Motor neuron (in vitro differentiated cells): ENCODE data around the gene NEK10. TPM values are rescaled to one million over a fixed set of nuclear protein-coding genes. Genes with fewer than 3 reads are reported as not detected.

Source experiments
- ATAC-seq, 8 experiments: fragments of 200-7000 bp; cut with Tn5 transposase; replicated peaks in 6 of 8; 2 replicates each; pipeline ENCODE4 v1.8.0; 2021; ENCODE audit warnings: mild to moderate bottlenecking in 8 of 8, moderate library complexity in 8 of 8
- H3K27ac ChIP-seq, 2 donors: fragments of 250-450 bp; sonication (Bioruptor Pico); 2 replicates each; pipeline ENCODE4 v1.9.0; 2021; ENCODE audit warnings: antibody characterized with exemption in 2 of 2, mild to moderate bottlenecking in 2 of 2, moderate library complexity in 1 of 2
- H3K4me1 ChIP-seq, 2 donors: fragments of 250-450 bp; sonication (Bioruptor Pico); replicated peaks in 1 of 2; 2 replicates each; pipeline ENCODE4 v1.6.1; 2021; ENCODE audit warnings: antibody characterized with exemption in 2 of 2, mild to moderate bottlenecking in 2 of 2, moderate library complexity in 1 of 2
- H3K4me3 ChIP-seq, 5 donors: fragments of 250-450 bp; sonication (Bioruptor Pico); 2 replicates each; pipeline ENCODE4 v1.9.0; 2021; ENCODE audit warnings: antibody characterized with exemption in 5 of 5, mild to moderate bottlenecking in 5 of 5, moderate library complexity in 4 of 5
- WGBS, 10 experiments: fragments of 450-650 bp; shearing (Covaris generic); methylation state at CpG; one replicate each; pipeline ENCODE4 v1.0.0; 2022; 5-methylcytosine and 5-hydroxymethylcytosine counted together
- in situ Hi-C, 9 experiments: fragments of 400-800 bp; cut with MboI; loops; one replicate each; pipeline ENCODE4 v1.15.0; 2021; ENCODE audit warnings: low sequenced_read_pairs in 9 of 9, low pct_unique_long_range_greater_than_20kb in 2 of 9; ENCODE audit not compliant: unreplicated experiment in 9 of 9
- total RNA-seq, 8 experiments: library from RNA; unstranded; fragments of 300-600 nt; gene quantifications; 2 replicates each; pipeline versions ENCODE4 v1.2.3 to v1.2.4, GENCODE V29; 2022

Gene NEK10
- total RNA-seq, 8 experiments from 2014 or later: 1.5 to 18.8 (median 5.1) TPM

DNA sequence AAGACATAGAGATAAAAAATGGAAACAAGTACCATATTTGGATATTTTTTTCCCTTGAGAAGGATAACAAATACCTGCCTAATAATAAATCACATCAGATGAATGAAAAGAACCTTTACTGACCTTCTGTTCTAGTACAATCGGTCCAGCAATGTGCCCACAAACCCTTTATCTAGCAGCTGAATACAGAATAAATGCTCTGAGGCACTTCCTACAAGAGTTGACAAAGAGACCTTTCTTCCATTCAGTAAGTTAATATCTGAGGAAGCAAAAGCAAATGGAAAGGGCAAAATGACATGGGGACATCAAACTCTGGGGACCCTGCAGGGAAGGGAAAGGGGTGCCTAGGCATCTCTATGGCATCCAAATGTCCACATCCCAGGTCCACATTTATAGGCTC lies 115.8 kb downstream of the NEK10 start:
- ATAC-seq: peak in 1 of 8 experiments; percentile 31
- Histone ChIP-seq H3K27ac (no peak overlapping the region), H3K4me3 (no peak overlapping the region), H3K4me1 (no peaks in the 10 kb centered on the region)
- 0 to 50% (median 17%) methylated on average over 1 of the region's 1 CpG; no CpG with 5 or more reads in 4 of the 10 experiments for WGBS, 10 experiments
- in situ Hi-C loops: loop anchor here in 1 of 9 experiments (10.0 kb wide), 1 partner anchor 119 kb away; no protein-coding TSS in a partner anchor

DNA sequence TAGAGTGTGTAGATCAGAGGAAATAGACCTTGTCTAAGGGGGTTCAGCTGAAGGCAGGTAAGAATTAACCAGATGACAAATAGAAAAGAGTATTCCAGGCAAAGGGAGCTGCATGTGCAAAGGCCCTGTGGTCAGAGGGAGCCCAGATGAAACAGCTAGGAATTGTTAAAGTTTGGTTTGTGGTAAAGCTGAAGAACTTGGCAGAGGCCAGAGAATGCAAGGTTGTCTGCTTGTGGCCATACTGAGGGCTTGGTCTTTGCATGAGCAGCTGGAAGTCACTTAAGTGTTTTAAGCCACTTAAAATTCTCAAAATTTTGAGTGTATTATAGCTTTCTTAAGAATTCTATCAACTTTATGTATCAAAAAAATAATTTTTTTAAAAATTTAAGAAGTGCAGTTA lies 116.5 kb downstream of the NEK10 start:
- ATAC-seq: no peak
- in situ Hi-C loops: loop anchor here in 1 of 9 experiments (10.0 kb wide), 1 partner anchor 118 kb away; no protein-coding TSS in a partner anchor

GRCh38 chr3:27244374-27244773 lies 124.8 kb downstream of the NEK10 start:
- ATAC-seq: no peak
- H3K4me3 ChIP-seq: no peak overlapping the region
- H3K4me1 ChIP-seq: no peaks in the 10 kb centered on the region
- in situ Hi-C loops: no loop called here
- WGBS, 10 experiments: 0 to 100% (median 63%) methylated on average over 1 of the region's 2 CpGs; no CpG with 5 or more reads in 4 of the 10 experiments
- H3K27ac ChIP-seq: no peak overlapping the region

More for the DNA sequence above, 116.5 kb downstream of the NEK10 start:
- H3K27ac ChIP-seq: no peak overlapping the region
- H3K4me1 ChIP-seq: no peaks in the 10 kb centered on the region
- H3K4me3 ChIP-seq: no peak overlapping the region

- Histone ChIP-seq H3K4me1 (no peaks in the 10 kb centered on the region), H3K27ac (no peak overlapping the region), H3K4me3 (no peak overlapping the region)
- ATAC-seq: no peak
- in situ Hi-C loops: no loop called here
Measured at GRCh38 chr3:27239951-27240350, 129.2 kb downstream of the NEK10 start.

- H3K4me1 ChIP-seq: no peaks in the 10 kb centered on the region
- ATAC-seq: no peak
- 86 to 92% methylated on average over 1 to 2 of the region's 2 CpGs; no CpG with 5 or more reads in 8 of the 10 experiments for WGBS, 10 experiments
- no peak overlapping the region for H3K27ac ChIP-seq
- no peak overlapping the region for H3K4me3 ChIP-seq
- in situ Hi-C loops: no loop called here
Measured at GRCh38 chr3:27228805-27229204, 140.4 kb downstream of the NEK10 start.

- ATAC-seq: no peak
- H3K4me3 ChIP-seq: no peak overlapping the region
- WGBS, 10 experiments: 0 to 100% (median 79%) methylated on average over 1 to 3 of the region's 3 CpGs
- in situ Hi-C loops: no loop called here
- no peak overlapping the region for H3K27ac ChIP-seq
- no peaks in the 10 kb centered on the region for H3K4me1 ChIP-seq
Measured at GRCh38 chr3:27224197-27224596, 145.0 kb downstream of the NEK10 start.

GRCh38 chr3:27221264-27221932 lies 147.8 kb downstream of the NEK10 start:
- in situ Hi-C loops: no loop called here
- ATAC-seq: no peak
- H3K4me3 ChIP-seq: no peak overlapping the region
- H3K27ac ChIP-seq: no peak overlapping the region
- 75 to 100% (median 100%) methylated on average over 1 of the region's 1 CpG; no CpG with 5 or more reads in 4 of the 10 experiments for WGBS, 10 experiments
- H3K4me1 ChIP-seq: no peaks in the 10 kb centered on the region

DNA sequence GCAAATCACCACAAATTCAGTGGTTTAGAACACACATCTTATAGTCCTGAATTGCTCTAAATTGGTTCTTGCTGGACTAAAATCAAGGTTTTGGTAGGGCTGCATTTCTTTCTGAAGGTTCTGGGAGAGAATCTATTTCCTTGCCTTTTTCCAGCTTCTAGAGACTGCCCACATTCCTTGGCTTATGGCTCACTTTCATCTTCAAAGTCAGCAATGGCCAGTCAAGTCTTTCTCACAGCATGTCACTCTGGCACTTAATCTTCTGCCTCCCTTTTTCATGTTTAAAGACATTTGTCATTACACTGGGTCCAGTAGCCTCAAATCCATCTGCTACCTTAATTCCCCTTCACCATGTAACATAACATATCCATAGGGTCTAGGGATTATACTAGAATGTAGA lies 149.0 kb downstream of the NEK10 start:
- Histone ChIP-seq H3K4me1 (no peaks in the 10 kb centered on the region), H3K4me3 (no peak overlapping the region), H3K27ac (no peak overlapping the region)
- no peak for ATAC-seq
- in situ Hi-C loops: no loop called here

DNA sequence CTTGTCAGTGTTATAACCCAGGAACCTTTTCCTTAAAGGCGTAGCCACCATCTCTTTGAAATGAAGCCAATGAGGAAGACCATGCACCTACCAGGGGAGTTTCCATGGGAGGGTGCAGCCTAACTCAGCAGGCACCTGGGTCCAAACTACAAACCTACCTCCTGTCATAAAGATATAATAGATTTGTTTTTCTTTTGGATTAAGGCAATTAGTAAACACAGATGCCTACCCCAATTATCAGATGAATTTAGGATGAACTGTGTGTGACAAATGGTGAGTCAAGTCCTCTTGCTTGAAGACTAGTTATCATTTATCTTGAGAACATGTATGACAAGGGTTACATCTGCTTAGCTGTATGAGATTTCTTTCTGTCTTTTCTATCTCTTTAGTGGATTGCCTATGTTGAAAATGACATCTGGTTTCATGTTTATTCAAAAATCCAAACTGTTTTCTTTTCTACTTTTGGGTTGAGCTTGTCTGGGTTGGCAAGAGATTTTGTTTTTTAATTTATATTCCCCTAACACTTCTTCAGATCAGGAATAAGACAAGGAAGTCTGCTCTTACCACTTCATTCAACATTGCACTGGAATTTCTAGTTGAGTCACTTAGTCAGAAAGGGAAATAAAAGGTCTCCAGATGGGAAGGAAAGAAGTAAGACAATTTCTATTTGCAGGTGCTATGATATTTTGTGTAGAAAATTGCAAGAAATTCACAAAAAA lies 149.9 kb downstream of the NEK10 start:
- H3K27ac ChIP-seq: no peak overlapping the region
- WGBS, 10 experiments: 29 to 100% (median 91%) methylated on average over 1 of the region's 1 CpG; no CpG with 5 or more reads in 6 of the 10 experiments
- ATAC-seq: no peak
- no peaks in the 10 kb centered on the region for H3K4me1 ChIP-seq
- no peak overlapping the region for H3K4me3 ChIP-seq
- in situ Hi-C loops: no loop called here

DNA sequence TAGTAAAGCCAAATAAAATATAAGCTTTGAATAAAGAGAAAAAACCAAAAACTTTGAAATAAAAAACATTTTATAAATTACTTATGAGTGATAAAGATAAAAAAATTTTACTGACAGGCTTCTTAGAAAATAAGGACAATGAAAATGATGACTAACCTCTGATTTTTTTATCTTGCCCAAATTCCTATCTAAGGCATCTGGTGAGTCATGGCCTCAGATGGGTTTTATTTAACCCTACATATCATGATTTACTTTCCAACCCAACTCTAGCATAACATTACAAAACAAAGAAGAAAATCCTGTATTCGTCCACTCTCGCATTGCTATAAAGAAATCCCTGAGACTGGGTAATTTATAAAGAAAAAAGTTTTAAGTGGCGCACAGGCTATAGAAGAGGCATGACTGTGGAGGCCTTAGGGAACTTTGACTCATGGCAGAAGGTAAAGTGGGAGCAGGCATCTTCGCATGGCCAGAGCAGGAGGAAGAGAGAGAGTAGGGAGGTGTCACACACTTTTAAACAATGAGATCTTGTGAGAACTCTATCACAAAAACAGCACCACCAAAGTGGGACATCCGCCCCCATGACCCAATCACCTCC lies 152.1 kb downstream of the NEK10 start:
- in situ Hi-C loops: no loop called here
- WGBS, 10 experiments: 79 to 100% (median 85%) methylated on average over 2 to 5 of the region's 5 CpGs
- H3K4me3 ChIP-seq: no peak overlapping the region
- H3K4me1 ChIP-seq: no peaks in the 10 kb centered on the region
- H3K27ac ChIP-seq: no peak overlapping the region
- ATAC-seq: no peak

GRCh38 chr3:27216295-27216855 lies 152.8 kb downstream of the NEK10 start:
- in situ Hi-C loops: no loop called here
- WGBS, 10 experiments: 33 to 100% (median 82%) methylated on average over 1 to 2 of the region's 2 CpGs; no CpG with 5 or more reads in 2 of the 10 experiments

GRCh38 chr3:27213450-27213849 lies 155.7 kb downstream of the NEK10 start:
- no peak overlapping the region for H3K27ac ChIP-seq
- H3K4me3 ChIP-seq: no peak overlapping the region
- in situ Hi-C loops: no loop called here
- 65 to 100% (median 88%) methylated on average over 1 to 5 of the region's 5 CpGs for WGBS, 10 experiments
- H3K4me1 ChIP-seq: no peaks in the 10 kb centered on the region
- ATAC-seq: no peak

More at GRCh38 chr3:27216295-27216855, 152.8 kb downstream of the NEK10 start:
- Histone ChIP-seq H3K27ac (no peak overlapping the region), H3K4me1 (no peaks in the 10 kb centered on the region), H3K4me3 (no peak overlapping the region)
- ATAC-seq: no peak

DNA sequence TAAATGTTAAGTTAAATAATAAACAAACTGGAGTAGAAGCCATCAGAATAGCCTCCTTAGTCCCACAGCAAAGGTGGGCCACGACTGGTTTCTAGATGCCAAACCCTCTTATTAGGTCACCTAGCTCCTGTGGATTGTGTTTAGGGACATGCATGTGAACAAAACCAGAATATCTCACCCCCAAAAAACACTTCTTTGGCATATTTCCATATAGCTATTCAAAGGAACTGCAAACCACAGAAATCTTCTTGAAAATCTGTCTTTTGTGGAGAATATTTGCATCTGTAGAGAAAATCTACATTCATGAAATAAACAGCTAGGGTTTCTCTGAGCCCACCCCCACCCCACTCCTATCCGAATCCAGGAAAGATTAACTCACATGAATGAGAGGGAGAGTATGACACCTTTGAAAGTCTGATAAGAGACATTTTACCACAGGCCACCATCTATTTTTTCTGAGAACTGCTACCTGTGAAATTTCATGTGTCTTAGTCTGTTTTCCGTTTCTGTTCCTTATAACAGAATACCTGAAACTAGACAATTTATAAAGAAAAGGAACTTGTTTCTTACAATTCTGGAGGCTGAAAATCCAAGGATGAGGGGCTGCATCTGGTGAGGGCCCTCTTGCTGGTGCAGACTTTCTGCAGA lies 159.4 kb downstream of the NEK10 start:
- 23 to 80% (median 54%) methylated on average over 1 to 3 of the region's 3 CpGs; no CpG with 5 or more reads in 1 of the 10 experiments for WGBS, 10 experiments
- no peak for ATAC-seq
- in situ Hi-C loops: no loop called here
- Histone ChIP-seq H3K4me1 (no peaks in the 10 kb centered on the region), H3K4me3 (no peak overlapping the region), H3K27ac (no peak overlapping the region)
